Muscle layer of duodenum (tissue), 2 donors: ENCODE data around the gene FBXO5.

Experiments
- H3K27ac ChIP-seq: one replicate; pipeline ENCODE4 v1.7.0; 2013; ENCODE audit warnings: mild to moderate bottlenecking, low read length
- H3K27me3 ChIP-seq: one replicate; pipeline ENCODE4 v1.7.0; 2013; ENCODE audit warnings: low read depth, mild to moderate bottlenecking, control low read depth, low read length
- H3K36me3 ChIP-seq, 2 donors: one replicate each; pipeline ENCODE4 v1.7.0; 2013; ENCODE audit warnings: low read length in 2 of 2, control low read depth in 1 of 2, mild to moderate bottlenecking in 1 of 2; ENCODE audit not compliant: insufficient read depth in 2 of 2, control insufficient read depth in 1 of 2
- H3K4me1 ChIP-seq, 2 donors: one replicate each; pipeline ENCODE4 v1.7.0; 2013; ENCODE audit warnings: low read length in 2 of 2, mild to moderate bottlenecking in 2 of 2, control low read depth in 1 of 2, moderate library complexity in 1 of 2; ENCODE audit not compliant: insufficient read depth in 2 of 2, control insufficient read depth in 1 of 2
- H3K4me3 ChIP-seq, 2 donors: one replicate each; pipeline ENCODE4 v1.7.0; 2013; ENCODE audit warnings: low read length in 2 of 2, low read depth in 1 of 2, mild to moderate bottlenecking in 1 of 2
- H3K9me3 ChIP-seq, 2 donors: one replicate each; pipeline ENCODE4 v1.7.0; 2013; ENCODE audit warnings: low read length in 2 of 2, control low read depth in 1 of 2, mild to moderate bottlenecking in 1 of 2; ENCODE audit not compliant: control insufficient read depth in 1 of 2
- donor health status: healthy.

The FBXO5 gene

GRCh38 chr6:152946484-152946883 is 36.4 kb downstream of the FBXO5 start:
- H3K27ac ChIP-seq, result no peak overlapping the region
- H3K36me3 ChIP-seq, result no peaks in the 10 kb centered on the region
- no peak overlapping the region for H3K4me3 ChIP-seq
- no peaks in the 10 kb centered on the region for H3K9me3 ChIP-seq
- H3K27me3 ChIP-seq, result no peaks in the 10 kb centered on the region
- H3K4me1 ChIP-seq, result no peaks in the 10 kb centered on the region

GRCh38 chr6:152943260-152943897 is 39.5 kb downstream of the FBXO5 start:
- Histone ChIP-seq H3K27ac (no peak overlapping the region), H3K9me3 (no peaks in the 10 kb centered on the region), H3K4me3 (no peak overlapping the region), H3K27me3 (no peaks in the 10 kb centered on the region), H3K36me3 (no peaks in the 10 kb centered on the region), H3K4me1 (no peaks in the 10 kb centered on the region)

GRCh38 chr6:152942319-152942869 is 40.4 kb downstream of the FBXO5 start:
- H3K27me3 ChIP-seq, result no peaks in the 10 kb centered on the region
- H3K36me3 ChIP-seq, result no peaks in the 10 kb centered on the region
- no peak overlapping the region for H3K27ac ChIP-seq
- H3K9me3 ChIP-seq, result no peaks in the 10 kb centered on the region
- no peaks in the 10 kb centered on the region for H3K4me1 ChIP-seq
- no peak overlapping the region for H3K4me3 ChIP-seq

- Histone ChIP-seq H3K27ac (no peak overlapping the region), H3K36me3 (no peaks in the 10 kb centered on the region), H3K27me3 (no peaks in the 10 kb centered on the region), H3K4me3 (no peak overlapping the region), H3K4me1 (no peaks in the 10 kb centered on the region), H3K9me3 (no peaks in the 10 kb centered on the region)
These were observed 41.1 kb downstream of the FBXO5 start for GRCh38 chr6:152941746-152942145.

GRCh38 chr6:152932865-152933264 is 50.0 kb downstream of the FBXO5 start:
- Histone ChIP-seq H3K27ac (no peak overlapping the region), H3K27me3 (no peaks in the 10 kb centered on the region), H3K36me3 (no peaks in the 10 kb centered on the region), H3K9me3 (no peaks in the 10 kb centered on the region), H3K4me3 (no peak overlapping the region), H3K4me1 (no peaks in the 10 kb centered on the region)

- Histone ChIP-seq H3K9me3 (no peaks in the 10 kb centered on the region), H3K27ac (no peak overlapping the region), H3K4me3 (no peak overlapping the region), H3K27me3 (no peaks in the 10 kb centered on the region), H3K4me1 (no peaks in the 10 kb centered on the region), H3K36me3 (no peaks in the 10 kb centered on the region)
These were observed 60.1 kb downstream of the FBXO5 start for GRCh38 chr6:152922706-152923105.
